ENCODE measurements around the gene IGFBP1. TPM values are rescaled to one million over a fixed set of nuclear protein-coding genes. Genes with fewer than 3 reads are reported as not detected.
A peak's percentile ranks its signal among the peaks of the same experiment; 100 is the strongest.

IGFBP1 gene
- total RNA-seq, 6 donors from 2014 or later, result 0.17 to 0.23 TPM; not detected in 4

DNA sequence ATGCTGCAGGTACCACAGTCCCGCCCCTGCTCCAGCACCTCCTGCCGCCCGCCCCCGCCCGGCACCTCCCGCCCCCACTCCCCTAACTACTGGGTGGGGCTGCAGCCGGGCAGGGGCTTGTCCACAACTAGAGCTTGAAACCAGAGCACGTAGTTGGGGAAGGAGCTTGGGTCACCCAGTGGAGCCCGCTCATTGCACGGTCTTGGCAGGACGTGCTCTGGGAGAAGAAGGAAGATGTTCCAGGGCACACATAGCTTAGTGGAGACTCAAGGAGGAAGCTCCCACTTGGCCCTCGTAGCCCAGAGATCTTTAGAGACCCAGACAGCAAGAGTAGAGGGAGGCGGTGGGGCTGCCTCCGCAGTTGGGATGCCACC lies 692 bp downstream of the IGFBP1 start:
- WGBS, 2 donors, result 18 to 23% methylated on average over 8 to 9 of the region's 14 CpGs
- TF ChIP-seq EP300 (IDR thresholded peaks at IDR 0.05), result no peak
- no peak for TF ChIP-seq POLR2AphosphoS5 (IDR thresholded peaks at IDR 0.05)
- TF ChIP-seq POLR2A (IDR thresholded peaks at IDR 0.05), result no peak
- TF ChIP-seq, protein P1, sequence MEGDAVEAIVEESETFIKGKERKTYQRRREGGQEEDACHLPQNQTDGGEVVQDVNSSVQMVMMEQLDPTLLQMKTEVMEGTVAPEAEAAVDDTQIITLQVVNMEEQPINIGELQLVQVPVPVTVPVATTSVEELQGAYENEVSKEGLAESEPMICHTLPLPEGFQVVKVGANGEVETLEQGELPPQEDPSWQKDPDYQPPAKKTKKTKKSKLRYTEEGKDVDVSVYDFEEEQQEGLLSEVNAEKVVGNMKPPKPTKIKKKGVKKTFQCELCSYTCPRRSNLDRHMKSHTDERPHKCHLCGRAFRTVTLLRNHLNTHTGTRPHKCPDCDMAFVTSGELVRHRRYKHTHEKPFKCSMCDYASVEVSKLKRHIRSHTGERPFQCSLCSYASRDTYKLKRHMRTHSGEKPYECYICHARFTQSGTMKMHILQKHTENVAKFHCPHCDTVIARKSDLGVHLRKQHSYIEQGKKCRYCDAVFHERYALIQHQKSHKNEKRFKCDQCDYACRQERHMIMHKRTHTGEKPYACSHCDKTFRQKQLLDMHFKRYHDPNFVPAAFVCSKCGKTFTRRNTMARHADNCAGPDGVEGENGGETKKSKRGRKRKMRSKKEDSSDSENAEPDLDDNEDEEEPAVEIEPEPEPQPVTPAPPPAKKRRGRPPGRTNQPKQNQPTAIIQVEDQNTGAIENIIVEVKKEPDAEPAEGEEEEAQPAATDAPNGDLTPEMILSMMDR (IDR thresholded peaks at IDR 0.05), result no peak
- no peaks in the 10 kb centered on the region for H3K9me3 ChIP-seq
- no peak for ATAC-seq (ENCODE audit: low FRiP score in 2 of 2)
- DNase-seq, result no peak
- H3K4me3 ChIP-seq, result peak overlapping the region in 3 of 4 donors; percentile 21 to 30 (median 22)
- H3K27me3 ChIP-seq, result peaks cover 0 to 19% (median 7%) of the 10 kb centered on the region in 4 donors
- no peak overlapping the region for H3K27ac ChIP-seq
- H3K4me1 ChIP-seq, result peaks cover 0 to 11% (median 9%) of the 10 kb centered on the region in 4 donors
- no peaks in the 10 kb centered on the region for H3K36me3 ChIP-seq

DNA sequence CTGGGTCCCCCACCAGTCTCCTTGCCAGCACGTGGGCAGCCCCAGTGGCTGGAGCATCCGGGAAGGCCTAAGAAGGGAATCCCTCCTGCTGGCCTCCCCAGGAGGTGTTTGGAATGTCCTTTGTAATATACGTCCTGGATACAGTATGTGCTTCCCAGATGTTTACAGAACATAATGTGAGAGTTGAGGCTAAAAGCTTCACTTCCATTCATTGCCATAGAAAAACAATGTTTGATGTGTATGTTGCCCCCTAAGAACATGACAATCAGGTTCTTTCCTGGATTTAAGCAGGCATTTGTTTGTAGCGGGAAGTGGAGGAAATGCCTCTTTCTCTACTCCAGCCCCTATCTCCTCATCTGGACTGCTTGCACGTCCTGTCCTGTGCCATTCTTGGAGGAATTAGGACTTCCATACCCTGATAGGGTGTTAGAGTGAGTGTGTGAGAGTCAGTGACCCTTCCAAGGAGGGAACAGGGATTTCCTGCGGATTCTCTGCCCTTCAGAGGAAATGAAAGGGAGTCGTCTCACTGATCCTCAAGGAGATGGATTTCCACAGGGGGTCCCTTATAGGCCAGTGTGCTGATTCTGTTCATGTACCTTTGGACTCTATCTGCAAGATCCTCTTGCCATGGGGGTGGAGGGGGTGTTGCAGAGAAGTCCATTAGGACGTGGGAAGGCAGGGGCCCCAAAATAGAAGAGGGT lies 1.2 kb downstream of the IGFBP1 start:
- no peaks in the 10 kb centered on the region for H3K9me3 ChIP-seq
- ATAC-seq (ENCODE audit: low FRiP score in 2 of 2) (no peak), DNase-seq (no peak)
- H3K4me1 ChIP-seq, result peaks cover 0 to 11% (median 9%) of the 10 kb centered on the region in 4 donors
- peaks cover 0 to 19% (median 7%) of the 10 kb centered on the region in 4 donors for H3K27me3 ChIP-seq
- H3K27ac ChIP-seq, result no peak overlapping the region
- H3K4me3 ChIP-seq, result no peak overlapping the region
- WGBS, 2 donors, result 56 to 57% methylated on average over 8 of the region's 8 CpGs
- H3K36me3 ChIP-seq, result no peaks in the 10 kb centered on the region
- TF ChIP-seq POLR2AphosphoS5 (IDR thresholded peaks at IDR 0.05), result no peak
- no peak for TF ChIP-seq POLR2A (IDR thresholded peaks at IDR 0.05)
- TF ChIP-seq EP300 (IDR thresholded peaks at IDR 0.05), result no peak

DNA sequence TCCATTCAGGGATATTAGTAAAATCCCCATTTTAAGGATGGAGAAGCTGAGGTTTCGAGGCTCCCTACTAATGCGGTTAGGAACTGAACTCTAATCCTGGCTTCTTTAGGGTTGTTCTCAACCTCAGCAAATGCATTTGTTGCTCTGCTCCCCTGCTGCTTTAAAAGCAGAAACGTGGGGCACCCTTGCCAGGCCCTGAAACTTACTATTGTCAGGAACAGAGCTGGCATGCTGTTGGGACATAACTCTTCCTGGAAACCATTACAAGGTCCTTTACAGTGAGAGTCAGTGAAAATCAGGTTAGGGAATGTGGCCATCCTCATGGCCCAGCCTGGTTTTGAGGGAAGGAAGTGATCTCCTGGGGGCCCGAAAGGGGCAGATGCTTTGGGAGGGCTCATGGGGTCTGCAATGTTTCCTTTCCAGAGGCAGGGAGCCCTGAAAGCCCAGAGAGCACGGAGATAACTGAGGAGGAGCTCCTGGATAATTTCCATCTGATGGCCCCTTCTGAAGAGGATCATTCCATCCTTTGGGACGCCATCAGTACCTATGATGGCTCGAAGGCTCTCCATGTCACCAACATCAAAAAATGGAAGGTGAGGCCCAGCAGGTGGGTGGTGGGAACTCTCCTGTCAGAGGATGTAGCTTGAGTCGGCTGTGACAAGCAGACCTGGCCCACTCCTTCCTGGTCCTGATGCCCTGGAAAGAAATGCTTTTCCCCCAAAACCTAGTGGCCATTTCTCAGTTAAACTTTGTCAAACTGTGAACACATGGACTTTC lies 2.0 kb downstream of the IGFBP1 start:
- ATAC-seq (ENCODE audit: low FRiP score in 2 of 2) (no peak), DNase-seq (no peak)
- Histone ChIP-seq H3K36me3 (no peaks in the 10 kb centered on the region), H3K9me3 (no peaks in the 10 kb centered on the region), H3K27me3 (peaks cover 0 to 19% (median 7%) of the 10 kb centered on the region in 4 donors), H3K4me3 (no peak overlapping the region), H3K27ac (no peak overlapping the region), H3K4me1 (peaks cover 0 to 11% (median 9%) of the 10 kb centered on the region in 4 donors)
- TF ChIP-seq EP300 (IDR thresholded peaks at IDR 0.05), result no peak
- WGBS, 2 donors, result 79 to 83% methylated on average over 8 of the region's 8 CpGs

DNA sequence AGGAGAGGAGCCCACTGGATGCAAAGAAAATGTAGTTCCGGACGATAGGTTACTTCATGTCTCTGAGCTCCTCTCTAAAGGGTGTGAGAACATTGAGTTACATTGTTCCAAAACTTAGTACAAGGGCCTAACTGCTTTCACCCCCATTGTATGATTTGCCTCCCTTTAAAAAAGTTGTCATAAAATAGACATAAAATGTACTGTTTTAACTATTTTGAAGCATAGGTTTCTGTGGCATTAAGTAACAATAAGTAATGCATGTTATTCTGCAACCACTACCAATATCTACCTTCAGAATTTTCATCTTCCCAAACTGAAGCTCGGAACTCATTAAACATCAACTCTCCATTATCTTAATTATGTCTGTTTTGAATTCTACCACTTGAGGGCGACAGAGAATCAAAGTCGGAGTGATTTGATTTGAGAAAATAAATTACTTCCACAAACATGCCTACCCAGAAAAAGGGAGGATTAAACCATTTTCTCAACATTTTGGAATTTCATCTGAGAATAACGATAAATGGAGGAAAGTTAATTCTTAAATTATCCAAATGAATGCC lies 2.7 kb downstream of the IGFBP1 start:
- no peak overlapping the region for H3K27ac ChIP-seq
- 41 to 43% methylated on average over 6 of the region's 6 CpGs for WGBS, 2 donors
- DNase-seq (no peak), ATAC-seq (ENCODE audit: low FRiP score in 2 of 2) (no peak)
- no peaks in the 10 kb centered on the region for H3K9me3 ChIP-seq
- no peak overlapping the region for H3K4me3 ChIP-seq
- H3K4me1 ChIP-seq, result peaks cover 0 to 11% (median 9%) of the 10 kb centered on the region in 4 donors
- TF ChIP-seq, protein P1 (IDR thresholded peaks at IDR 0.05), result peak in 5 of 6 experiments; percentile 22 to 50 (median 44)
- TF ChIP-seq EP300 (IDR thresholded peaks at IDR 0.05), result no peak
- no peak for TF ChIP-seq POLR2A (IDR thresholded peaks at IDR 0.05)
- no peak for TF ChIP-seq POLR2AphosphoS5 (IDR thresholded peaks at IDR 0.05)
- H3K36me3 ChIP-seq, result no peaks in the 10 kb centered on the region
- peaks cover 0 to 19% (median 7%) of the 10 kb centered on the region in 4 donors for H3K27me3 ChIP-seq

DNA sequence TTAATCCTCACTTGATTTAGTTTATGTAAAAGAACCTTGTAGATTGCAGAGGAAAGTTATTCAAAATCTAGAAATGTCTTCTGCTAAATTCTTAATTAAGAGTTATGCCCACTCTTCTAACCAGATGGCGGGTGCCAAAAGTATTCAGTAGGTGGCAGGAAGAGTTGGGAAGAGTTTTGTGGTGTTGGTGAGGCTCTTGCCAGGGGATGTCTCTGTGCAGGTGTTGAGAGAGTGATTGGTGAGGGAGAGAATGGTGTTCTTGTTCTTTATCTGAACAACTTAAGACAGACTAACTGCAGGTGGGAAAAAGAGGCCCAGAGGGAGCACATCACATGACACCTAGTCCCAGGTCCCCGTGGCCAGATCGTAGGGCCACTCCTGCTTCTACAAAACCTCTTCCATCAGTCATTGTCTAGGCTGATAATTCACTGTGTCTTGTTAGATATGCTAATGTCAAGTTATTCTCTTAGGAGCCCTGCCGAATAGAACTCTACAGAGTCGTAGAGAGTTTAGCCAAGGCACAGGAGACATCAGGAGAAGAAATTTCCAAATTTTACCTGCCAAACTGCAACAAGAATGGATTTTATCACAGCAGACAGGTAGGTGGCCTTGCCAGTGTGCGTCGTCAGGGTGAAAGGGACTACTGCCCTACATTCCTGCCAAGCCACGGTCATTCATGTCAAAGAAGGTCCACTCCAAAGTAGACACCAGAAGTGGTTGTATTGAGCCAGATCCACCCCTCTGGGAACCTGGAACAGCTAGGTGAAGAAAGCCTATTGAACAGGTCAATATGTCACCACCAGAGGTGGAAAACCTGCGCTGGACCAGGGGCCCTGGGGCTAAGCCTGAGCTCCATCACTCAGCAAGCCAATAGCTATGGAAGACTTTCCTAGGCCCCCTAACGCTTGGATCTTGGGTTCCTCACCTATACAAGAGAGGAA lies 3.4 kb downstream of the IGFBP1 start:
- Histone ChIP-seq H3K27me3 (peaks cover 0 to 19% (median 7%) of the 10 kb centered on the region in 4 donors), H3K4me1 (peaks cover 0 to 11% (median 9%) of the 10 kb centered on the region in 4 donors), H3K27ac (no peak overlapping the region), H3K4me3 (no peak overlapping the region), H3K9me3 (no peaks in the 10 kb centered on the region), H3K36me3 (no peaks in the 10 kb centered on the region)
- no peak for DNase-seq
- WGBS, 2 donors, result 75 to 76% methylated on average over 9 to 10 of the region's 10 CpGs
- TF ChIP-seq POLR2A (IDR thresholded peaks at IDR 0.05) (no peak), POLR2AphosphoS5 (IDR thresholded peaks at IDR 0.05) (no peak), EP300 (IDR thresholded peaks at IDR 0.05) (no peak)
- TF ChIP-seq, protein P1 (IDR thresholded peaks at IDR 0.05), result no peak
- no peak for ATAC-seq (ENCODE audit: low FRiP score in 2 of 2)

Data from upper lobe of left lung (tissue), 6 donors.